Progenitor cell of endocrine pancreas (in vitro differentiated cells): Measurements from ENCODE around the gene MTA2. TPM values are rescaled to one million over a fixed set of nuclear protein-coding genes. Genes with fewer than 3 reads are reported as not detected.

Experiments used
- DNase-seq: peaks from one replicate; pipeline ENCODE4 v3.0.0; 2021; ENCODE audit warnings: low spot score; ENCODE audit not compliant: unreplicated experiment
- H3K27ac Mint-ChIP-seq: 2 replicates; pipeline ENCODE4 v1.8.0; 2021; ENCODE audit warnings: mild to moderate bottlenecking, moderate library complexity, mixed read lengths
- H3K27me3 Mint-ChIP-seq: 2 replicates; pipeline ENCODE4 v1.8.0; 2021; ENCODE audit warnings: mixed read lengths
- H3K36me3 Mint-ChIP-seq: 2 replicates; pipeline ENCODE4 v1.8.0; 2022; ENCODE audit warnings: mixed read lengths; ENCODE audit not compliant: insufficient read depth
- H3K4me1 Mint-ChIP-seq: 2 replicates; pipeline ENCODE4 v1.8.0; 2021; ENCODE audit warnings: low read depth, mixed read lengths
- H3K4me3 Mint-ChIP-seq: 2 replicates; pipeline ENCODE4 v1.8.0; 2021; ENCODE audit warnings: low read depth, mild to moderate bottlenecking, moderate library complexity, mixed read lengths
- H3K9me3 Mint-ChIP-seq: 2 replicates; pipeline ENCODE4 v1.8.0; 2021; ENCODE audit warnings: low read depth, mixed read lengths
- CTCF ChIP-seq: fragments of 200-600 bp; sonication (generic); IDR thresholded peaks from one replicate; pipeline ENCODE4 v1.5.0; 2021; ENCODE audit warnings: antibody characterized with exemption, mild to moderate bottlenecking; ENCODE audit not compliant: unreplicated experiment
- total RNA-seq: library from RNA; stranded (reverse); gene quantifications from 2 replicates; pipeline ENCODE4 v1.2.1, GENCODE V29; 2021

MTA2 gene
- total RNA-seq, 1 donor from 2014 or later: 134 TPM

- Mint-ChIP-seq H3K9me3 (no peaks in the 10 kb centered on the region), H3K27me3 (no peaks in the 10 kb centered on the region), H3K27ac (peak within 1 kb of the TSS; percentile 95), H3K36me3 (peaks cover 2% of the 10 kb centered on the region), H3K4me3 (peak within 1 kb of the TSS; percentile 93), H3K4me1 (peaks cover 5% of the 10 kb centered on the region)
- peak; percentile 99 for TF ChIP-seq CTCF
- DNase-seq: peak; percentile 77
Measured at GRCh38 chr11:62612366-62613290, 11.0 kb upstream of the MTA2 start, which contains the start of the genes EML3 and ROM1. TSS of gene EML3 (minus strand) at chr11:62612775. CDS start at chr11:62612457, 318 bp downstream. TSS of gene ROM1 (plus strand) at chr11:62613257. CDS start at chr11:62613282, 25 bp downstream.

GRCh38 chr11:62611705-62612365, 10.2 kb upstream of the MTA2 start:
- Mint-ChIP-seq H3K27ac (peak overlapping the region; percentile 95), H3K9me3 (no peaks in the 10 kb centered on the region), H3K4me3 (peak overlapping the region; percentile 93), H3K27me3 (no peaks in the 10 kb centered on the region), H3K36me3 (peaks cover 2% of the 10 kb centered on the region), H3K4me1 (peaks cover 6% of the 10 kb centered on the region)
- no peak for TF ChIP-seq CTCF
- DNase-seq: no peak

GRCh38 chr11:62610814-62611704, 9.4 kb upstream of the MTA2 start:
- no peaks in the 10 kb centered on the region for H3K9me3 Mint-ChIP-seq
- H3K27ac Mint-ChIP-seq: no peak overlapping the region
- DNase-seq: no peak
- TF ChIP-seq CTCF: no peak
- H3K27me3 Mint-ChIP-seq: no peaks in the 10 kb centered on the region
- H3K4me1 Mint-ChIP-seq: peaks cover 8% of the 10 kb centered on the region
- H3K4me3 Mint-ChIP-seq: peak overlapping the region; percentile 93
- H3K36me3 Mint-ChIP-seq: peaks cover 2% of the 10 kb centered on the region

GRCh38 chr11:62610403-62610802, 8.7 kb upstream of the MTA2 start:
- no peak for TF ChIP-seq CTCF
- Mint-ChIP-seq H3K36me3 (peaks cover 2% of the 10 kb centered on the region), H3K4me3 (peak overlapping the region; percentile 52), H3K27me3 (no peaks in the 10 kb centered on the region), H3K27ac (no peak overlapping the region), H3K9me3 (no peaks in the 10 kb centered on the region), H3K4me1 (peaks cover 8% of the 10 kb centered on the region)
- DNase-seq: no peak
